ENCODE results near the gene TLR6.

DNA sequence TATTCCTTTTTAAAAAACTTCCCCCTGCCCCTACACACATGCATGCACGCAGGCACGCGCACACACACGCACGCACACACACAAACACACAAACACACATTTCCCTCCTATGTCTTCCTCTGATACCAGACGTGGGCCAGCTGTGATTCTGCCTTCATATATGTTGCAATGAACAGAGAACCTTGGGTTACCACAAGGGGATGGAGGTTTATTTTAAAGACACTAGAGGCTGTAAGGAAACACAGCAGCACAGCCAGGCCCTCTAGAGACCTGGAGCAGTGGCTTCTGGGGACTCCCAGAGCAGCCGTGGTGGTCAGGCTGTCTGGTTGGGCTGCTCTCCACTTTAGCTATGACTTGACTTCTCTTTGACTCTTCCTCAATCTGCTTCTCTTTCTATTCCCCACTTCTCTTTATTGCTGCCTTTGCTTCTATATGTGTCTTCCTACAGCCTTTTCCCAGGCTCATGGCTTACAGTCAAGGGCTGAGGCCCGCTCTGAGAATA lies 70.7 kb downstream of the TLR6 start:
- TF ChIP-seq, protein P1, sequence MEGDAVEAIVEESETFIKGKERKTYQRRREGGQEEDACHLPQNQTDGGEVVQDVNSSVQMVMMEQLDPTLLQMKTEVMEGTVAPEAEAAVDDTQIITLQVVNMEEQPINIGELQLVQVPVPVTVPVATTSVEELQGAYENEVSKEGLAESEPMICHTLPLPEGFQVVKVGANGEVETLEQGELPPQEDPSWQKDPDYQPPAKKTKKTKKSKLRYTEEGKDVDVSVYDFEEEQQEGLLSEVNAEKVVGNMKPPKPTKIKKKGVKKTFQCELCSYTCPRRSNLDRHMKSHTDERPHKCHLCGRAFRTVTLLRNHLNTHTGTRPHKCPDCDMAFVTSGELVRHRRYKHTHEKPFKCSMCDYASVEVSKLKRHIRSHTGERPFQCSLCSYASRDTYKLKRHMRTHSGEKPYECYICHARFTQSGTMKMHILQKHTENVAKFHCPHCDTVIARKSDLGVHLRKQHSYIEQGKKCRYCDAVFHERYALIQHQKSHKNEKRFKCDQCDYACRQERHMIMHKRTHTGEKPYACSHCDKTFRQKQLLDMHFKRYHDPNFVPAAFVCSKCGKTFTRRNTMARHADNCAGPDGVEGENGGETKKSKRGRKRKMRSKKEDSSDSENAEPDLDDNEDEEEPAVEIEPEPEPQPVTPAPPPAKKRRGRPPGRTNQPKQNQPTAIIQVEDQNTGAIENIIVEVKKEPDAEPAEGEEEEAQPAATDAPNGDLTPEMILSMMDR (IDR thresholded peaks at IDR 0.05): no peak
- TF ChIP-seq EZH2 (IDR thresholded peaks at IDR 0.05; ENCODE audit: borderline replicate concordance, insufficient read depth, low read depth, low read length, poor library complexity, severe bottlenecking): no peak
